K562 (cell line): ENCODE results near the gene SSR2. TPM values are rescaled to one million over a fixed set of nuclear protein-coding genes. Genes with fewer than 3 reads are reported as not detected.

Source experiments
- ATAC-seq: fragments of 200-7000 bp; cut with Tn5 transposase; 3 replicates; pipeline ENCODE4 v1.9.1; 2020; ENCODE audit warnings: moderate library complexity
- BruUV-seq: library from RNA; stranded (reverse); fragments of 400-500 nt; replicated peaks from 2 replicates; lab custom pipeline; 2021; lab: Mats Ljungman, UMichigan
- CTCF ChIA-PET: fragments of 300-600 bp; formaldehyde crosslinking; extraction: SDS; loops from one replicate; lab custom pipeline; 2021; ENCODE audit warnings: low intra/inter-chr PET ratio; lab: Yijun Ruan, JAX
- POLR2A ChIA-PET: fragments of 300-600, 350-650 bp; sonication (Branson Sonifier 250); formaldehyde crosslinking; extraction: SDS; loops from one replicate; lab custom pipeline; 2021; ENCODE audit warnings: antibody characterized with exemption, inconsistent platforms; lab: Yijun Ruan, JAX
- DNase-seq, 4 experiments: peaks; one replicate each; pipeline versions ENCODE4 v3.0.0 to v3.0.0-alpha.2; 2011 to 2018; ENCODE audit warnings: low spot score in 3 of 4, mixed read lengths in 3 of 4; ENCODE audit errors: extremely low read depth in 1 of 4
- FAIRE-seq: peaks from 2 replicates; lab custom pipeline; 2011; peaks lifted over from hg19 to GRCh38; lab: Jason Lieb, UNC
- H2AFZ ChIP-seq: 2 replicates; pipeline ENCODE4 v1.6.0; 2011; ENCODE audit warnings: low read depth, low read length, control low read depth, inconsistent platforms
- H3K27ac ChIP-seq: fragments of 200-600 bp; 3 replicates; pipeline ENCODE4 v1.8.0; 2011; ENCODE audit warnings: low read depth, mild to moderate bottlenecking, control low read depth, inconsistent platforms, low read length, moderate library complexity, mixed read lengths; ENCODE audit errors: extremely low read depth
- H3K27me3 ChIP-seq, 2 experiments: fragments of 300-600 bp in 1 of 2; 2 replicates in 1 of 2; 3 replicates in 1 of 2; pipeline versions ENCODE4 v1.6.0 to v1.8.0; 2011; ENCODE audit warnings: inconsistent platforms in 2 of 2, low read length in 2 of 2, mild to moderate bottlenecking in 1 of 2, mixed read lengths in 1 of 2, moderate library complexity in 1 of 2; ENCODE audit not compliant: control insufficient read depth in 2 of 2, insufficient read depth in 2 of 2
- H3K36me3 ChIP-seq: fragments of 300-600 bp; 3 replicates; pipeline ENCODE4 v1.8.0; 2011; ENCODE audit warnings: mild to moderate bottlenecking, low read length, inconsistent platforms; ENCODE audit not compliant: control insufficient read depth, insufficient read depth
- H3K4me1 ChIP-seq, 2 experiments: fragments of 200-600 bp in 1 of 2; replicated peaks in 1 of 2; 2 replicates in 1 of 2; 3 replicates in 1 of 2; pipeline versions ENCODE4 v1.5.1 to v1.8.0; 2011; ENCODE audit warnings: inconsistent platforms in 2 of 2, low read length in 2 of 2, mild to moderate bottlenecking in 1 of 2, mixed read lengths in 1 of 2, moderate library complexity in 1 of 2; ENCODE audit not compliant: control insufficient read depth in 2 of 2, insufficient read depth in 2 of 2
- H3K4me2 ChIP-seq: 2 replicates; pipeline ENCODE4 v1.6.1; 2011; ENCODE audit warnings: low read length, control low read depth, inconsistent platforms, mixed read lengths; ENCODE audit not compliant: insufficient read depth
- H3K4me3 ChIP-seq: fragments of 200-600 bp; sonication (generic), shearing (Covaris generic); 2 replicates; pipeline ENCODE4 v1.5.1; 2016; ENCODE audit warnings: control low read depth, inconsistent platforms
- H3K79me2 ChIP-seq: fragments of 200-600 bp; 3 replicates; pipeline ENCODE4 v1.8.0; 2011; ENCODE audit warnings: low read length, inconsistent platforms; ENCODE audit not compliant: control insufficient read depth, insufficient read depth
- H3K9ac ChIP-seq, 2 experiments: 2 replicates each; pipeline versions ENCODE4 v1.6.0 to v1.6.1; 2011; ENCODE audit warnings: low read depth in 2 of 2, low read length in 2 of 2, control low read depth in 1 of 2, inconsistent platforms in 1 of 2, mild to moderate bottlenecking in 1 of 2, mixed read lengths in 1 of 2; ENCODE audit not compliant: insufficient read depth in 1 of 2
- H3K9me1 ChIP-seq: one replicate; pipeline ENCODE4 v1.6.0; 2011; ENCODE audit warnings: inconsistent platforms, mild to moderate bottlenecking, low read length, moderate library complexity; ENCODE audit not compliant: control insufficient read depth, insufficient read depth
- H3K9me3 ChIP-seq: replicated peaks from 2 replicates; pipeline ENCODE4 v1.5.1; 2011; ENCODE audit warnings: low read depth, low read length, inconsistent platforms; ENCODE audit not compliant: control insufficient read depth, insufficient read depth
- H4K20me1 ChIP-seq: replicated peaks from 2 replicates; pipeline ENCODE4 v1.6.1; 2011; ENCODE audit warnings: low read length, inconsistent platforms, mixed read lengths; ENCODE audit not compliant: control insufficient read depth, insufficient read depth
- ARNT ChIP-seq, 2 experiments: fragments of 450-650 bp; IDR thresholded peaks; 2 replicates each; pipeline ENCODE4 v1.6.1; 2016; ENCODE audit warnings: mild to moderate bottlenecking in 1 of 2
- CCNT2 ChIP-seq: IDR thresholded peaks from 2 replicates; pipeline ENCODE4 v1.6.1; 2011; ENCODE audit warnings: borderline replicate concordance, low read depth, mild to moderate bottlenecking, moderate library complexity, mixed read lengths, low read length; ENCODE audit not compliant: insufficient read length; ENCODE audit errors: extremely low read depth
- CHD1 ChIP-seq: fragments of 200-600 bp; sonication (generic); IDR thresholded peaks from one replicate; pipeline ENCODE4 v1.6.1; 2012; ENCODE audit warnings: mild to moderate bottlenecking, moderate library complexity, low read length, inconsistent platforms
- ELK3 ChIP-seq: fragments of 450-650 bp; formaldehyde crosslinking; IDR thresholded peaks from 2 replicates; pipeline ENCODE4 v1.4.0; 2020; ENCODE audit warnings: mild to moderate bottlenecking
- ESRRB ChIP-seq: fragments of 250-450 bp; sonication (Bioruptor Pico); IDR thresholded peaks from 2 replicates; pipeline ENCODE4 v1.5.0; 2020; ENCODE audit warnings: mild to moderate bottlenecking, moderate library complexity, borderline replicate concordance
- ETS1 ChIP-seq: conservative IDR thresholded peaks from 2 replicates; pipeline ENCODE4 v1.6.1; 2011; ENCODE audit warnings: low read depth, mild to moderate bottlenecking, low read length; ENCODE audit not compliant: control insufficient read depth
- FOXJ2 ChIP-seq: fragments of 200-800 bp; sonication (Bioruptor generic); IDR thresholded peaks from 2 replicates; pipeline ENCODE4 v1.6.1; 2016; ENCODE audit warnings: missing genetic modification characterization, missing compliant biosample characterization
- FOXJ3 ChIP-seq: sonication (generic); formaldehyde crosslinking; IDR thresholded peaks from 2 replicates; pipeline ENCODE4 v1.4.0; 2020; ENCODE audit warnings: mild to moderate bottlenecking, missing genetic modification reagents
- HINFP ChIP-seq: fragments of 450-650 bp; conservative IDR thresholded peaks from 2 replicates; pipeline ENCODE4 v1.6.1; 2016; ENCODE audit warnings: missing genetic modification characterization, low read depth, mild to moderate bottlenecking, control low read depth, missing compliant biosample characterization
- MLLT1 ChIP-seq, 2 experiments: fragments of 450-650 bp; IDR thresholded peaks; 2 replicates each; pipeline ENCODE4 v1.6.1; 2016
- MTA3 ChIP-seq: fragments of 450-650 bp; formaldehyde crosslinking; IDR thresholded peaks from 2 replicates; pipeline ENCODE4 v1.6.1; 2017; ENCODE audit warnings: mild to moderate bottlenecking, borderline replicate concordance
- NEUROD1 ChIP-seq: fragments of 150-350 bp; IDR thresholded peaks from 2 replicates; pipeline ENCODE4 v1.6.1; 2014; ENCODE audit warnings: borderline replicate concordance, low read length, low read depth; ENCODE audit not compliant: partially characterized antibody
- PHTF2 ChIP-seq: fragments of 250-450 bp; sonication (Bioruptor Pico); IDR thresholded peaks from 2 replicates; pipeline ENCODE4 v1.5.0; 2021; ENCODE audit warnings: mild to moderate bottlenecking
- POLR2A ChIP-seq: fragments of 450-650 bp; conservative IDR thresholded peaks from 2 replicates; pipeline ENCODE4 v1.6.1; 2016
- POLR2G ChIP-seq: fragments of 200-400 bp; formaldehyde crosslinking; IDR thresholded peaks from 2 replicates; pipeline ENCODE4 v1.6.1; 2017; ENCODE audit warnings: low read depth, mild to moderate bottlenecking, antibody characterized with exemption, low read length, moderate library complexity
- U2AF2 ChIP-seq: fragments of 200-400 bp; formaldehyde crosslinking; optimal IDR thresholded peaks from 2 replicates; pipeline ENCODE3; 2017; ENCODE audit warnings: low read depth, mild to moderate bottlenecking, low read length
- WGBS: fragments of 100-300 bp; shearing (Covaris generic); methylation state at CpG from one replicate; pipeline ENCODE4 v1.1.6; 2016; ENCODE audit warnings: low coverage, mixed read lengths; ENCODE audit not compliant: insufficient coverage; ENCODE audit errors: missing lambda C conversion rate; 5-methylcytosine and 5-hydroxymethylcytosine counted together
- in situ Hi-C: fragments of 300-500 bp; cut with MboI; formaldehyde crosslinking; loops from 4 replicates; pipeline ENCODE4 v1.15.0; 2018; ENCODE audit warnings: inconsistent platforms, mixed read lengths
- intact Hi-C: fragments of 100-400 bp; cut with micrococcal nuclease; formaldehyde crosslinking; loops from 2 replicates; pipeline ENCODE4 v1.14.2; 2022
- polyA plus RNA-seq, 8 experiments: library from polyadenylated mRNA; depleted of rRNA in 4 of 8; stranded (reverse) in 5 of 8; unstranded in 3 of 8; fragments of >200 nt; fragmentation: Nextera tagmentation in 2 of 8; fragmentation: Illumina TruSeq in 1 of 8; extraction: Ambion mirVana in 2 of 8; extraction: Trizol in 1 of 8; gene quantifications; 2 replicates each; pipeline versions ENCODE4 v1.2.1 to v1.2.3, GENCODE V29; 2011 to 2014; ENCODE audit warnings: inconsistent platforms in 1 of 8, missing spikeins in 1 of 8
- total RNA-seq, 7 experiments: library from RNA; depleted of rRNA in 6 of 7; stranded (reverse); fragments of >200 nt in 6 of 7; fragmentation: Illumina TruSeq in 2 of 7; extraction: Trizol in 2 of 7; gene quantifications; 2 replicates each; pipeline versions ENCODE4 v1.2.1 to v1.2.3, GENCODE V29; 2011 to 2021; ENCODE audit warnings: low replicate concordance in 1 of 7

Gene SSR2
- total and polyA plus RNA-seq, 9 of the 15 experiments (the other 6 are each of a cell fraction or from before 2014, with no cell fraction given) = 161 to 411 (median 240) TPM

- peak; percentile 45; the same call in 1 of the 2 replicates for TF ChIP-seq POLR2G
- no peak for TF ChIP-seq MTA3
- no peak for TF ChIP-seq ELK3 (CRISPR knock-in tag)
- TF ChIP-seq NEUROD1 = no peak
- 0 out of 2 replicates have a peak, but pooled peaks have one; percentile 12 for TF ChIP-seq POLR2A
- TF ChIP-seq ETS1 = no peak
- TF ChIP-seq, all 486 proteins: peak for 3
Measured at GRCh38 chr1:155969377-155969791, 51.4 kb downstream of the SSR2 start (continued).

DNA sequence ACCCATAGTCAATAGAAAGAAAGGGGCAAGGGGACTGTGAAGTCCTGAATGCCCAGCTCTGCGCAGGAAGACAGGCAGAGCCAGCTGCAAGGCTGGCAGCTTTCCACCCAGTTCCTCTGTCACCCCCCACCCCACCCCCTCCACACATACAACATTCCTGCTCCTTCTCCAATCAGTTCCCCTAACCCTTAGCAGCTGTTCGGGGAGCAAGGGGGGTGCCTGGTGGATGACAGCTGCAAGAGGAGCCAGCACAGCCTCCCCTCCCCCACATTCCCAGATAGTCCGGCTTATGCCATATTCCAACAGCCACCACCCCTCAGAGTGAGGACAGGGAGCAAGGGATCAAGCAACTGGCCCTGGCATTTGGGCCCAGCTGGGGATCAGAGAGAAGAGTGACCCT is 52.1 kb downstream of the SSR2 start:
- in situ Hi-C loops (no loop called here), intact Hi-C loops (no loop called here)
- no peak for ATAC-seq
- H3K36me3 ChIP-seq = peaks cover 77% of the 10 kb centered on the region; the same call in 2 of the 3 replicates
- peaks cover 66% of the 10 kb centered on the region for H3K79me2 ChIP-seq
- BruUV-seq = no TSS peak
- H4K20me1 ChIP-seq = peaks cover 6% of the 10 kb centered on the region; the same call in 1 of the 2 replicates
- no peak for FAIRE-seq
- ChIA-PET POLR2A (interaction anchor here (0.6 to 6.0 kb wide), 8 partner anchors 9 to 1303 kb away, joined by 3 to 41 read pairs (median 4); partner anchors contain the start of gene ARHGEF2), CTCF (no interaction called here)
- H3K27ac ChIP-seq = no peak overlapping the region
- no peak overlapping the region for H3K9ac ChIP-seq
- H2AFZ ChIP-seq = no peak overlapping the region
- WGBS = 98% methylated on average over 3 of the region's 3 CpGs
- TF ChIP-seq FOXJ2 (tag) = no peak
- TF ChIP-seq CHD1 = no peak
- TF ChIP-seq FOXJ3 (CRISPR knock-in tag) = no peak
- no peak for TF ChIP-seq ESRRB (CRISPR knock-in tag)
- TF ChIP-seq PHTF2 (CRISPR knock-in tag) = no peak
- no peak for TF ChIP-seq U2AF2
- TF ChIP-seq MTA3 = no peak
- no peak for TF ChIP-seq MLLT1 (IDR thresholded peaks at IDR 0.05)
- no peak for TF ChIP-seq CCNT2
- TF ChIP-seq ARNT (IDR thresholded peaks at IDR 0.05) = no peak
- TF ChIP-seq HINFP (tag) = no peak
- no peak overlapping the region for H3K4me3 ChIP-seq
- H3K9me1 ChIP-seq = peaks cover 5% of the 10 kb centered on the region
- DNase-seq = no peak
- H3K4me1 ChIP-seq = peaks cover 37 to 46% of the 10 kb centered on the region in 2 experiments
- H3K4me2 ChIP-seq = no peak overlapping the region
- no peaks in the 10 kb centered on the region for H3K9me3 ChIP-seq
- no peaks in the 10 kb centered on the region for H3K27me3 ChIP-seq
